HG02798 (cell line): ENCODE results near the gene RASSF5.

ENCODE experiments used
- ATAC-seq: cut with Tn5 transposase; IDR thresholded peaks from one replicate; pipeline ENCODE4 v1.9.1; 2021; ENCODE audit warnings: mild to moderate bottlenecking; ENCODE audit not compliant: unreplicated experiment, poor library complexity

The RASSF5 gene

DNA sequence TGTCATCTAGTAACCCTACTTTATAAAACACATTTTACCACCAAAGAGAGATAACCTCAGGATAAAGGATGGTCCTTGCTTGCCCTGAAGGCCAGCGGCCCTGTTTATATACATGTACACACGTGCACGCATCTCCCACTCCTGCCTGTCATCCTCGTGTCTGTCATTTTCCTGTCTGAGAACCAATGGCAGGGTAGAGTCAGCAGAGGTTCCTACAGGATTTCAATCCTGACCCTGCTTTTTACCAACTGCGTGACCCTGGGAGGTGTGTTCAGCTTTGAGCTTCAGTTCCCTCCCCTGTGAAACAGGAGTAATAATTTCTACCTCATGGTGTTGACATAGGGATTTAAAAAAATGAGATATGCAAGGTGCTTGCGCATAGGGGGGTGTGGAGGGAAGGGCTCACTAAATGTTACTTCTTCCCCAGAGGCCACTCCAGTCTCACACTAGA lies 12.3 kb upstream of the RASSF5 start:
- no peak for ATAC-seq

DNA sequence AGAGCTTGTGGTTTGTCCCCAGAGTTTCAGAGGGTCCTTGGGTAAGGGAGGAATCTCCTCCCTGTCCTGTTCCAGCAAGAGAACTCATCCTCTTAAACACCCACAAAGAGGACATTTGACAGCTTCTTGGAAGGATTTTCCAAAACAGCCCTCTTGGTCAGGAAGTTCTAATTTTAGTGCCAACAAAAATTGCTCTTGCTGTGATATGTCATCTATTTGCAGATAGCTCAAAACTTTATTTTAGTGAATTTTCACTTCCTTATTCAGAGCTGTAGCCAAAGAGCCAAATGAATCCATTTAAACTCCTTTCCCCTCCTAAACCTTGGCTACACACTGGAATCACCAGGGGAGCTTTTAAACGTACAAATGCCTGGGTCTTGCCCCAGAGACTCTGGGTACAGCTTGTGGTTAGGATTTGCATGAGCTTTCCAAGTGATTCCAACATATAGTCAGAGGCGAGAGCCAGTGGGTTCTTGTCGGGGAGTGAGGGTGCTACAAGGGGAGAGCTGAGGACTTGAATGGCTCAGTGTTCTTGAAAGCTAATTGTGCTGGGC lies 11.8 kb upstream of the RASSF5 start:
- ATAC-seq = peak; percentile 11

DNA sequence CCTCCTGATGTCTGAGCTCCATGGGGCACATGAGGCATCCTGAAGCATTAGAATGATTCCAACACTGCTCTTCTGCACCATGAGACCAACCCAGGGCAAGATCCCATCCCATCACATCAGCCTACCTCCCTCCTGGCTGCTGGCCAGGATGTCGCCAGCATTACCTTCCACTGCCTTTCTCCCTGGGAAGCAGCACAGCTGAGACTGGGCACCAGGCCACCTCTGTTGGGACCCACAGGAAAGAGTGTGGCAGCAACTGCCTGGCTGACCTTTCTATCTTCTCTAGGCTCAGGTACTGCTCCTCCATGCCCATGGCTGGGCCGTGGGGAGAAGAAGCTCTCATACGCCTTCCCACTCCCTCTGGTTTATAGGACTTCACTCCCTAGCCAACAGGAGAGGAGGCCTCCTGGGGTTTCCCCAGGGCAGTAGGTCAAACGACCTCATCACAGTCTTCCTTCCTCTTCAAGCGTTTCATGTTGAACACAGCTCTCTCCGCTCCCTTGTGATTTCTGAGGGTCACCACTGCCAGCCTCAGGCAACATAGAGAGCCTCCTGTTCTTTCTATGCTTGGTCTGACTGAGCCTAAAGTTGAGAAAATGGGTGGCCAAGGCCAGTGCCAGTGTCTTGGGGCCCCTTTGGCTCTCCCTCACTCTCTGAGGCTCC lies 11.1 kb upstream of the RASSF5 start:
- ATAC-seq = peak; percentile 72

DNA sequence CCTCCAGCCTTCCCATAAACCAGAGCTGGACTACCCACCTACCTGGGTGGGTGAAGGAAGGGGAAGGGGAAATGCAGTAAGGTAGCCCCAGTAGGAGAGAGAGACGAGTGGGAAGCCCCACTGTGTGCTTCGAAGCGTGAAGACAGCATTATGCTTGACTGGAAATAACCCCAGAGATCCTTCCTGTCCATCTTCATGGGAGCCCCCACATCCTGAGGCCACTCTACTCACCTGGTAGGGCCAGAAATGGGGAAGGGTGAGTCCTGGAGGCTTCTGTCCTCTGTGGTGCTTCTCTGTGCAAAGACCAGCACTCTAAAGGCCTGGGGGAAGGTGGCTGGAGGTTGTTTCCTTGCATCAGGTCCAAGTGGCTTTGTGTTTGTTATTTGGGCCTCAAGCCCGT lies 10.0 kb upstream of the RASSF5 start:
- no peak for ATAC-seq

DNA sequence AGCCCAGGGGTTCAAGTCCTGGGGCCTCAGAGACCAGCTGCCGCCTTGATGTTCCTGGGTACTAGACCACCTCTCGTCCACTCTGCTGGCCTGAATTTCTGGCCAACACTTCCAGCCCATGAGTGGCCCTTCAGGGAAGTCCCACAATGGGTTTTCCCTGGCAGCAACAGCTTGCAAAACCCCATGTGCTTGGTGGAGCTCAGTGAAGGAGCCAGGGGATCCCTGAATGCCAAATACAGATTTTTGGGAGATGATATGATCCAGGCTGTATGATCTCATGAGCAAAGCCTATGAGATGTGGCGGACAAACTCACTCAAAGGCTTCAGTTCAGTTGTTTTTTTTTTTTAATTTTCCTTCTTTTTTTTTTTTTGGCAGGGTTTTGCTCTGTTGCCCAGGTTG lies 9.6 kb upstream of the RASSF5 start:
- no peak for ATAC-seq

DNA sequence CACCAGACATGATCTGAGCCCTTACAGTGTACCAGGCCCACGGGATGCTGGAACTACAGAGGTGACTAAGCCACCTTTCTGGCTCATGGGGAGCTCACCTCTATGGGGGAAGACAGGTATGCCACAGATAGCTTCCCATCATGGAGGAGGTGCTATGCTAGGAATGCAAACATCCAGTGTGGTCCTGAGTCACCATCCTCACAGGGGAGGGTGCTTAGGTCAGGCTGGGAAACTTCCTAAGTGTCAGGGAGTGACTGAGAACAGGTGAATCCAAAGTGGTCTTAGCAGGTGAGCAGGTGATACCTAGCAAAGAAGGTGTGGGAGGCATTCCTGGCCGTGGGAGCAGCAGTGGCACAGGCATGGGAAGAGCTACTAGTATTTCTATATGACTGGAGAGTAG lies 8.6 kb upstream of the RASSF5 start:
- no peak for ATAC-seq

DNA sequence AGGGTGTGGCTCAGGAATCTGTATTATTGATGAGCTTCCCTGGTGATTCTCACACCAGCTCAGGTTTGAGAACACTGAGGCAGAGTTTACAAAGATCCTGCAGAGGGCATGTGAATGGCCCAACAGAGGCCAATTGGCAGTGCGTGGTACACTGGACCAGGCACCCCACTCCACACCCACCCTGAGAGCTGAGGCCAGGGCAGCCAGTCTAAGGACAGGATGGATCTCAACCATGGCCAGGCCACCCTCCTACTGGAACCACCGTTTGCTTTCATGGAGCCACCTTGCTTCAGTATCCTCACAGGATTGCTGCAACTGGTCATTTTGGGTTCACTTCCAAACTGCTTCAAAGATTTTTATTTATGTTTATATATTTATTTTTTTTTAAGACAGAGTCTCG lies 7.3 kb upstream of the RASSF5 start:
- ATAC-seq = no peak

DNA sequence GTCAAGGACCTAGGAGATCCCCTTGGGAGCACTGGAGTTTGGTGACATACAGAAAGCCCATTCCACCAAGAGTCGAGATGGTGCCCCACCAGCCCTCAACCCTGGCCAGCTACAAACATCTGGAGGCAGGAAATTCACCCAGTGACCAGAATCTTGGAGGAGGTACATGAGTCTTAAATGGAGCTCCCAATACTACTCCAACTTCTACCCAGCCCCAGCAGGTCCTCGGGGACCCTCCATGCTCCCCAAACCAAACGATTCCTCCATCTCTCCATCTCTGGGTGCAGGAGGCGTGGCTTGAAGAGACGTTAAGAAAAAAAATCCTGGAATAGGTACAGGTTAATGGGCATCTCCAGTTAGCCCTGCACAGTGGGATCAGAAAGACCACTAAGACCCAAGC lies 5.5 kb upstream of the RASSF5 start:
- no peak for ATAC-seq

DNA sequence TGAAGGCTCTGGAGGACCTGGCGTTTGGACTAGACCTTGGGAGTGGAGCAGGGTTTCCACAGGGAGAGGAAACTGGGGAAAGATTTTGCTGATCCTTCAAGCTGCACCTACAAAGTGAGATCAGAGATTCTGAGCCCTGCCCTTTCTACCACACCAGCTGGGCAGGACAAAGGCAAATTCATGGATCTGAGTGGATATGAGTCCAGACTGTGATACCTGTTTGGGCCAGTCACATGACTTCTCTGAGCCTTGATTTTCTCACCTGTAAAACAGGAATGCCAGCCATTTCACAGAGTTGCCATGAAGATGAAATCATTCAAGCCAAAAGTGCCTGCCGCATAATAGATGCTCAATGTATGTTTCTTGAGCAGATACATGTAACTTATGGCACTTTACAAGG lies 4.9 kb upstream of the RASSF5 start:
- ATAC-seq = no peak

DNA sequence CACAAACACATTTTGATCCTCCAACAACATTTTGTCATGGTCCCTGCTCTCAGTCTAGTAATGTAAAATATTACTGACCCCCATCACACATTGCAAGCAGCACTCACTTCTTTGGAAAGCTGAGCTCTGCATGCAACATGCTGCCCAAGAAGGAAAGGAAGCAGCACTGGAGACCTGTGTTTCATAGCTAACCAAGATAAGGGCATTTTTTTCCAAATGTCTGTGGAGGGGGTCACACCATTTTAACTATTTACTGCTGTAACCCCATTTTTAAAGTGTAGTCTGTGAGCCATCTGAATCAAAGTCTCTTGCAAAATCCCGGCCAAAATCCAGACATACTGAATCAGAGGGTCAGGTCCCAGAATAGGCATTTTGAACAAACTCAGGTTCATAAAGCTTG lies 4.5 kb upstream of the RASSF5 start:
- ATAC-seq = no peak

DNA sequence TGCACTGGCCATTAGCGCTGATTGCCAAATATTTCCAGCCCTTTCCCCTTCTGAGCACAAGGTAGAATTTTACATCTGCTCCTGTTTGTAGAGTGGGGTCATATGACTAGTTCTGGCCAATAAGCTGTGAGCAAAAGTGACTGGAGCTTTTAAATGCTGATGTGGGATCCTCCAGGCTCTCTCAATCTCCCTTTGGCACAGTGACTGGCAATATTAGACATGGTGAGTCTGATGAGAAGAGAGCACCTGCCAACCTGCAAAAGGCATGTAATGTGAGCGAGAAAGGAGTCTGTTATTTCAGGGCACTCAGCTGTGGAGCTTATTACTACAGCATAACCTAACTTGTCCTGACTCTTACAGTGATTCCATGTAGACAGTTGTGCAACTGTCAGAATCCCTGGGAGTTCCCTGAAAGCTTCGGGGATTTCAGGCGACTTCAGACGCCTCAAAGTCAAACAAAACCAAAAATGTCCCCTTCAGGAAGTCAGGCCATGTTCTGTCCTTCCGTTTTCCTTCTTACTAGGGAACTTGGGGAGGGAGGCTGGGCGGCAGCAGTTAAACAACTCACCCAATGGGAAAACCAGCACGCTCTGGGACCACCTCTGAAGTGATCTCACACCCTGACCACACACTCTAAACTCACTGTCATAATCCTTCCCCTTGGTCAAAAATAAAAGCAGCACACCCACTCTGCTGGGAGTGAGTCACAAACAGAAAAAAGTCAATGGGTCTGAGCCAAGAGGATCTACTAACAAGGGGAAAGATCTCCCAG lies 3.6 kb upstream of the RASSF5 start:
- peak; percentile 64 for ATAC-seq

DNA sequence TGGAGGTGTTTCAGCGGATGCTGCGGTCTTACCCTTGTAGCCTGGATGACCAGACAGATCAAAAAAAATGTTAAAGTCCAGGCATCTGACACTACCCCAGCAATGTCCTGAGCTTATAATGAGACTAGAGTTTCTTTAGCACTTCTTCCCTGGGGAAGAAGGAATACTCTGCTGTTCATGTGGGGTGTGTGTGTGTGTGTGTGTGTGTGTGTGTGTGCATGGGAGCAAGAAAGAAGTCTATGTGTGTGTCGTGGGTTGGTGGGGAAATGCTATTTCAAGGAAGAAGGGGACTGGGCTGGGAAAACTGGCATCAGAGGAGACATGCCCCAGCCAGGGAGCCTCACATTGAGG lies 3.0 kb upstream of the RASSF5 start:
- ATAC-seq = no peak

DNA sequence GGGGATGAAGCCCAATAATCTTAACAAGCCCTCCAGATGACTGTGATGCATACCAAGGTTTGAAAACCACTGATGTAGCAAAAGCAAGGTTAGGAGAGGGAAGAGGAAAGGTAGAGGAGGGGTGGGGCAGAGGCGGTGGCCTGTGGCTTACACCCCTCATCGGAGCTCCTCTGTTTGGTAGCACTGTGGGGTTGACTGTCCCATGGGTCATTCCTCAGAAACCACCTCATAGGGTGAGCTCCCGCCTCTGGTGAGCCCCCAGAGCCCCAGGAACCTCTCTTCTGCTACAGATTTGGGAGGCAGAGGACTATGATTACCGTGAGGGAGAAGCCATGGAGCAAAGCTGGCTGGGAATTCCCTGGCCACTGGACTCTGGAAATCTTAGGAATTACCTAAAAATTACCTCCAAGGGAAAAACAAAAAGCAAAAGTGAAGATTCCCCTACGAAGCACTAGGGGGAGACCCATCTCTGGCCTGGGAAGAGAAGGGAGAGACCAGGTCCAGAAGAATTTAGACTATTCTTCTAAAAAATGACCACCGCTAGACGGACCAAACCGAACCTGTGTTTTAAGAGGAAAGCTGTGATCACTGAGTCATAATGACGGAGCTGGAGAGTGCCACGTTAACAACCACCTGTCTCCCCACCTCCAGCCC lies 1.5 kb upstream of the RASSF5 start:
- no peak for ATAC-seq

DNA sequence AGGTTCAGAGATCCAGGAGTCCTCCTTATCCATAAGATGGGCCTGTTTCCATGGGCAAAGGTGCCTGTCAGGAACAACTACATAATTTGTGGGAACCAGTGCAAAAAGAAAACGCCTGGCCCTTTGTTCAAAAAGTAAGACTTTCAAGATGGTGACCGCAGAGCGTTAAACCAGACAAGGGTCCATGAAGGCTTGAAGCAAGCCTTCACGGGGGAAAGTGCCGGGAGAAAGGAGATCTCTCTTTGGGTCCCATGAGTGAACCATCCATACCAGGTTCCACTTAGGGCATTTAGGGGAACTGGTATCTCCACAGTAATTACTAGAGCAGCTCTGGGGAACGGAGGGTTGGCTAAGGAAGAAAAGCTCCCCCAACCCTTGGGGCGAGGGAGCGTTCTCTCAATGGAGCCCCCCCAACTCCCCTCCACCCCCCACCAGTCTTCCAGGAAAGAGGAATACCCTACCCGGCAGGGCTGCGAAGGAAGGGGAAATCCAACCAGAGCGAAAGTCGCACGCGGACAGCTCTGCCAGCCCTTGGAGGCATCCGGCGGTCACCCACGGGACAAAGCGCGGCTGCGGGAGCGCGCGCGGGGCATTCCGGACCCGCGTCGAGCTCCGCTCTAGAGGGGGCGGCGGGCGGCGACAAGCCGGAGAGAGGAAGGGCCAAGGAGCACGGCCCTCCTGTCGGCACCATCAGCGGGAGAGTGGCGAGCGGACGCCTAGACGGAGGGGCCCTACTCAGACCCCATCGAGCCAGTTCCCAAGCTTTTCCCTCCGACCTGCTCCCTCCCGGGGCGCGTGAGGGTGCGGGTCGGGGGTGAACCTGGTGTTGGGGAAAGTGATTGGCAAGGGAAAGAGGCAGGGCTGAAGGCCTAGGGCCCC lies 687 bp upstream of the RASSF5 start:
- peak; percentile 23 for ATAC-seq

DNA sequence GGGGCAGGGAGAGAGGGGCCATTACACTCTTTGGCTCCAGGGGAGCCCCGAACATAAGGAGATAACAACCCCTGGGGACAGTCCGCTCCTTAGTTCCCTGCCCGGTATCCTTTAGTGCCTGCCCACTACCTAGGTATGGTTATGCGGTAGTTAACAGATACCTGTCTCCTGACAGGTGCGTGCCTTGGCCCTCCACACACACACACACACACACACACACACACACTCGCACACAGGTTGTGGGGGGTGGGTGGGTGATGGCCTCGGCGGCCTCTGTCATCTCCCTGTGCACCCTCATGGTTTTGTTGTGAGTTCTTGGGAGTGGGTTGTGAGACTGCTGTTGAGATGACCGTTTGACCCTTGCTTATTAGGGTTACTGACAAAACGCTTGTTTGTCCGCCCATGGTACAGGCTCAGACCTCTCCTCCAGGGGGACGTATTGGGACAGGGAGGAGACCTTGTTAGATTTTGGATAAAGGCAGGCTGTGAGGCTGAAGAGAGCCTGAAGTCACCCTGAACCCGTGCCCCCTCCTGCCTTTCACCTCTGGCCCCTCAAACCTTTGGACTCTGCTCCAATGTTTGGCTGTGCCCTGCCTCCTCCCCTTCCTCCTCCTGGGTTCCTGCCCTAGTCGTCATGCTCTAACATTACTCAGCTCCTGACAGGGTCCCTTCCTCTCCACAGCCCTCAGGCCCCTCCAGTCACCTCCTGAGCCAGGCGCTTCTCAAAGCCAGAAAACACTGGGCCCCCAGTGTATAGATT lies 979 bp downstream of the RASSF5 start:
- ATAC-seq = no peak

DNA sequence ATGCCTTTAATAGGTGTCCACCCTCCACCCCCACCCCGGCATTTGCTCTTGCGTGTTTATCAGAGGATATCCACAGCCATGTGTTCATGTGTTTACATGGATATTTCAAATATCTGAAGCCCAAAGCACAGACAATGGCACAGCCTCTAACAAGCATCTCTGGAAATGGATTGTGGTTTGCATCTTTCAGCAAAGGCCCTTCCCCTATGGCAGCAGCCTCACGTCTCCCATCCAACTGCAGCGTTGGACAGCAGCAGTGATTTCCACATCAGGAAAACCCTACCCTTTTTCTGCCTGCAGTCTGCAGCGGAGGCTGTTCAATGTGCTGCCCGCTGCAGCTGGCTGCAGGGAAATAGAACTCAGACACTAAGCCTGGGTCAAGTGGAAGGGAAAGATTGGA lies 1.6 kb downstream of the RASSF5 start:
- no peak for ATAC-seq

DNA sequence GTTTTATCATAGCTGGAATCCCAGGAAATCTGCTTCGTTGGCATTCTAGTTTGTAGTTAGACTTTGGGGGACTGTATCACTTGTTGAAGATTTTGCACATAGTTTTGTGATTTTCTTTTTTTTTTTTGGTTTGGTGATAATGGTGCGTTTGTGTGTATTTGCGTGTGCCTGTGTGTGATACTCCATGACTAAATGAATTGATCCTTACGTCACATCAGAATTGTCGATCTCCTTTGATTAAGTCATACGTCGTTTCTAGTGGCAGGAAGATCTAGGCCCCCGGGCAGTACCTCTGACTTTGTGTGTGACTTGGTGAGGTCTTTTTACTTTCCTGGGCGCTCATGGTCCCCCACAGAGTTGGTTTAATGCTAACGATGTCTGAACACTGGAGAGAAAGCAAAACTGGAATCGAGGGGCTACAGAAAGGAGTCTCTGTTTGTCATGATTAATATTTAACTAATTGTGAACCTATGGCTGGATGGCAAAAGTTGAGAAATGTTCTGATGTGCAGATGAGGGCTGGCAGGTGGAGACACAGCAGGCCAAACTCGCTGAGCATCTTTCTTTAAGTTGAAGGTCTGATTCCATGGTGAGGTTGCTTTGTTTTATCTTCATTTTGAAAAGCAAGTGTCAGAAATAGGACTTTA lies 2.4 kb downstream of the RASSF5 start:
- no peak for ATAC-seq

DNA sequence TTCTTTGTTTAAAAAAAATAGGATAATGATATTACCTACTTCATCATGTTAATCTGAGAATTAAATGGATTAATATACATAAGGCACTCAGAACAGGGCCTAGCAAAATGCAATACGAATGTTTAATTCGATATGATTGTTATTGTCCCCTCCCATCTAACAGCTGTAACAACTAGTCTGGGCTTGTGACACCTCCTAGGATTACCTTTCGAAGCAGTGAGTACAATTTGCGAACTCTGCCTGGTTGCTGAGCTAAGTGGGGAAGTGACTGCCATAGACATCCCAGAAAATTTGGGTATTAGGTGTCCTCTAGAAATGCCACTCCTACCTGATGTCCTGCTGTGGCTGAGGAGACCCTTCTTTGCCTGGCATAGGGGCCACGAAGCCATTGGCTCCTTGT lies 3.0 kb downstream of the RASSF5 start:
- ATAC-seq = no peak

DNA sequence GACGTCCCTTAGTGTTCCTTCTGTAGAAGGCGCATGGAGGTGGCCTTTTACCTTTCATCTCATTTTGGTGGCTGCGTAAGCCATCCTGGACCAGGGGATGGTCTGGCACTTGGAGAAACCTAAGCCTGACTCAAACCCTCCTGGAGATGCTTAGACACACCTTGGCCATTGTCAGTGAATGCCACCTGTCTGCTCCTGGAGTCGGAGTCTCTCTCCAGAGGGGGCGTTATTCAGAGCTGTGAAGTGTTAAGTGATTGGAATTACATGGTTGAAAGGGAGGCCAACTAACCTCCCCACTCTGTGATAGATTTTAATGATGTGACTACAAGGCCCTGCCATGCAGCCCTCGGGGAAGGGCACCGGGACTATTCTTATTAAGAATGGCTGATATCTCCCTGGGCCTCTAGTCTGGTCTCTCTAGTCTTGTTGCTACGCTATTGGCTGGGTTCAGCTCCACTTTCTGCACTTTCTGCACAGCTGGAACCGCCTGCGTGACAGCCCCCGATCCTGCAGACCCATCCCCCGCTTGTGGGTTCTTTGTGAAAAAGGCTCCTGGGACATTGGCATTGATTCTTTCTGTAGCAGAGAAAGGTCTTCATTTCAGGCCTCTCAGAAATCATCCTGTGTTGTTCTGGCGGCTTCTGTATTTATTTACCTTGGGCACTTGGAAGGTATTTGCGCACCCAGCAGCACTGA lies 4.2 kb downstream of the RASSF5 start:
- ATAC-seq = no peak
